SIG-M5 treated with dmso at 0.1 percent for 504 hours (cell line): ENCODE data around the gene TGFBR1.

ENCODE experiments used
- DNase-seq: peaks from one replicate; lab custom pipeline; 2025; ENCODE audit not compliant: unreplicated experiment; lab: John Stamatoyannopoulos, UW

TGFBR1 gene

GRCh38 chr9:99130069-99130468, 25.2 kb downstream of the TGFBR1 start:
- DNase-seq = no peak

DNA sequence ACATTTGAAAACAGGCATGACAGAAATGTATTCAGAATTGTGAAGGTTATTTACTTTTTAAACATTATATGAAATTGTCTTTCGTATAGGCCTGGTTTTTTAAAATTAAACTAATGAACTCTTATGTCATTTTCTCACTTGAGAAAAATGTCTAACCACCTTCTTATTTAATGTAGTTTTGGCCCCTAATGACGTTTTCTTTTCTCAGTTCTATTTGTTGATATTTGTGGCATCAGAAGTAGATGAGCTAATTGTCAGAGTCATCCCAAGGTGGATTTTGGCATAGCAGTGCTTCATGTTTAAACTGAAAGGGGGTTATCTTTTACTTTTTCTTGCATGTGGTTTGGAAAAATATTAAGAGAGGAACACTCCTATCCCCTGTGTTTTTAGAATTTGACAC, 28.2 kb downstream of the TGFBR1 start:
- no peak for DNase-seq

- DNase-seq = no peak
Observed at GRCh38 chr9:99134893-99135341, 30.0 kb downstream of the TGFBR1 start.

GRCh38 chr9:99135456-99135855, 30.5 kb downstream of the TGFBR1 start:
- no peak for DNase-seq

DNA sequence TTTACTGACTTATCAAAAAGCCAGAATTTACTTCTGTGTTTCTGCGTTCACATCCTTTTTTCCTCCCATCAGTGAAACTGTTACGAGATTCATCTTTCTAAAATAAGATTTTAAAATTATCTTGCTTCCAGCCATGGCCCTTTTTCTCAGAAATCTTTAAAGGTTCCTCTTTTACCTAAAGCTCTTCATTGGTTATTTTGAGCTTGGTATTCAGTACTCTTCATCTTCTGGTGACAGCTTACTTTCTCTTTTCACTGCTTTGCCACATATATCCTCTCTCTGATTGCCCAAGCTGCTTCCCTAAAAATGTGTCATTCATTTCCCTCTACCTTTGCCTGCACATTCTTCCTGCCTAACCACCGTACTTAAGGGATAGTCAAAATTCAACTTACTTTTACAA, 32.3 kb downstream of the TGFBR1 start:
- DNase-seq = peak; percentile 82

- no peak for DNase-seq
Observed at GRCh38 chr9:99137891-99138290, 33.0 kb downstream of the TGFBR1 start.

DNA sequence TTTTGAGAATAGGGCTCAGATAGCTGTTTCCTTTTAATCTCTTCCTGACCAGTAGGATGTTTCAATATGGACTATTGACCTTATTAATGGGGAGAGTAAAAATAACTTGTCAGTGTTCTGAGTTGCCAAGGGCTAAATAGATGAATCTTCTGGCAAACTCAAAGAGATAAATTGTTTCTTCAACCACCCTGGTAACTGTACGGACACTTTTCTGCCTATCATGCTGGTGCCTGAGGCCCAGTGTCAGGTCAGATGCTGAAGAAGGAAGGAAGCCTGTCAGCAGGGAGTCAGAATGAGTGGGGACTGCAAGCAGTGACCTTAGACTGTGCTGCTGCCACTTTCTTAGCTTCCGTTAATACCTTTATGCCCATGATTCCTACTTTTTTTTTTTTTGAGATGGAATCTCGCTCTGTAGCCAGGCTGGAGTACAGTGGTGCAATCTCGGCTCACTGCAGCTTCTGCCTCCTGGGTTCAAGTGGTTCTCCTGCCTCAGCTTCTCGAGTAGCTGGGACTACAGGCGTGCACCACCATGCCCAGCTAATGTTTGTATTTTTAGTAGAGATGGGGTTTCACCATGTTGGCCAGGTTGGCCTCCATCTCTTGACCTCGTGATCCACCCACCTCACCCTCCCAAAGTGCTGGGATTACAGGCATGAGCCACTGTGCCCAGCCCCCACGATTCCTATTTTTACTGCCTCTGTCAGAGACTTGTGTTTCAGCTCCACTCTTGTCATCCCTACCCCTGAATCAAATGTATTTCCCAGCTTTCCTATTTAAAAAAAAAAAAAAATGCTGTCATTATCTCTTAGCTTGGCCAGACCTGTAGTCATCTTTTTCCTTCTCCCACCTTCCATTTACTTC, 33.7 kb downstream of the TGFBR1 start:
- DNase-seq = no peak

DNA sequence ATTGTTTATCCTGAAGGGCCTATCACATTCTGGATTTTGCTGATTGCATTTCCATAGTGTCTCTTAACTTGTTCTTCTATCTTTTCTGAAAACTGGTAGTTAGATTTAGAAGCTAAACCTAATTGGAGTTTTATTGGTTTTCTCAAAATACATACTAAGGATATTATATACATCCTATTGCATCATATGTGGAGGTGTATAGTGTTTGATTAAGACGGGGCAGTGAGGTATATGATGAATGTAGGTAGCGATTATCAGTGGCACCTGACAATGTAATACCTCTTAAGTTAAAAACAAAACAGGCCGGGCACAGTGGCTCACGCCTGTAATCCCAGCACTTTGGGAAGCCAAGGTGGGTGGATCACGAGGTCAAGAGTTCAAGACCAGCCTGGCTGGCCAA, 35.0 kb downstream of the TGFBR1 start:
- DNase-seq = no peak

DNA sequence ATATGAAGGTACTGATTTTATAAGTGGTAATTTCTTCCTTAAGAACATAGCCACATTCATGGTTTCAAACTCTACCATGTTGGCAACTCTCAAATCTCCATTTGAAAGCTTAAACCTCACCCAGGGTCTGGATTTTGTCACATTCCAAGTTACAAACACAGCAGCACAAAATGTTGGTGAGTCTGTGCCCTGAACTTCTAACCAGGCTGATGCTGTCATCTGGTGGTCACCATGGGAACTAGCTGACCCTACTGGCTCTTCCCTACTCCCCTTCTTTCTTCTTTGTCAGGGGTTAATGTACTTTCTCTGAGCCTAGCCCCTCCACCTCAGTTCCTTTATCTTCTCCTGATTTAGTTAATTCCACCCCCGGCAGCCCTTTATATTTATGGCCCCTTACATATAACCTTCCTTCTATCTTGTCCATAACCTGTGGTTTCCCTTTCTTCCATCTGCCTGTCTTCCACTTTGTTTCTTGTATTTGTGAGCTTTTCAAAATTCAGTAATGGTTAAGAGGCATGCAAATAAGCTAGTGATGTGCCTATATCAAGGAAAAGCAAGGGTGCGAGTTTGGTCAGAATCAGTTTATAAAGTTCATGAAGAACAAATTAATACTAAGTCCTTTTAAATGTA, 35.9 kb downstream of the TGFBR1 start:
- DNase-seq = peak; percentile 37

GRCh38 chr9:99141849-99142248, 36.9 kb downstream of the TGFBR1 start:
- DNase-seq = no peak

GRCh38 chr9:99142275-99142674, 37.4 kb downstream of the TGFBR1 start:
- no peak for DNase-seq

DNA sequence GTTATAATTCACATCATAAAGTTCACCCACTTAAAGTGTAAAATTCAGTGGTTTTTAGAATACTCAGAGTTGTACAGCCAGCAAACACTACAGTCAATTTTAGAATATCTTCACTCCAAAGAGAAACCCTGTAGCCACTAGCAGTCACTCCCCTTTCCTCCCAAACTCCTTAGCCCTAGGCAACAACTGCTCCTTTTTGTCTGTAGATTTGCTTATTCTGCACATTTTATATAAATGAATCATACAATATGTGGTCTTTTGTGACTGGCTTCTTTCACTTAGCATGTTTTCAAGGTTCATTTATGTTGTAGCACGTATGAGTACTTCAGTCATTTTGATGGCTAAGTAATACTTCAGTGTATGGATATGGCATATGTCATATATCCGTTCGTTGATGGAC, 38.7 kb downstream of the TGFBR1 start:
- no peak for DNase-seq

- no peak for DNase-seq
Observed at GRCh38 chr9:99144966-99145365, 40.1 kb downstream of the TGFBR1 start.

DNA sequence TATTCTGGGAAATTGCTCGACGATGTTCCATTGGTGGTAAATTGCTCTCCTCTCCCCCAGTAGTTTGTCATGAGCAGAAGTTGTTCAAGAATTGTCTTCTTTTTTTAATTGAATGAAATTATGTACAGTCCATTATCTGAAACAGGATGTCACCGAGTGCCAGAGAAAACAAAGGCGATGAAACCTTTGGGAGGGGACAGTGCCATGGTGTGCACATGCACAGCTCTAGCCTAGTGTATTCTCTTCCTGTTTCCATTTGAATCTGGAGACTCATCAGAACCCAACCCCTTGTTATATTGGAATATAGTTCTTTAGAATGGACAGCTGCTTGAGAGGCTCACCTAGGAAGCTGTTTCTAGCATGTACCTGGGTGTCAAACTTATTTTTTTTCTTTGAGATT, 41.7 kb downstream of the TGFBR1 start:
- no peak for DNase-seq

DNA sequence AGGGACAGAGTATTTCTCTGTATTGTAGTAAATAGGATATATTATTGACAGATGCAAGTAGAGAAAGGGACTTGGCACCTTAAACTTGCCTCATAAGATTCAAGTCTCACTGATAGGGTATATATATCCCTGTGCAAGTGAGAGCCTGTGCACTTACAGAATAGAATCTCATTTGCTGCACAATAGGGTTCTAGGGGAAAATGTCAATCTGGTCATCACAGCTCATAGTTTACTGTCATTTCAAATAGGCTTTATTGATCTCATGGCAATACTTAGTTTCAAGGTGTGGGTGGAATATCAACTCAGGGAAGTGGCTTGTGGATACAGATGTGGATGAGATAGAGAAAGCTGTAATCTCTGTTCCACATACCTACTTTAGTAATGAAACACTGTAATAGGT, 42.3 kb downstream of the TGFBR1 start:
- no peak for DNase-seq

GRCh38 chr9:99150451-99151171, 45.7 kb downstream of the TGFBR1 start:
- DNase-seq = no peak

- no peak for DNase-seq
Observed at GRCh38 chr9:99154356-99154755, 49.4 kb downstream of the TGFBR1 start.

DNA sequence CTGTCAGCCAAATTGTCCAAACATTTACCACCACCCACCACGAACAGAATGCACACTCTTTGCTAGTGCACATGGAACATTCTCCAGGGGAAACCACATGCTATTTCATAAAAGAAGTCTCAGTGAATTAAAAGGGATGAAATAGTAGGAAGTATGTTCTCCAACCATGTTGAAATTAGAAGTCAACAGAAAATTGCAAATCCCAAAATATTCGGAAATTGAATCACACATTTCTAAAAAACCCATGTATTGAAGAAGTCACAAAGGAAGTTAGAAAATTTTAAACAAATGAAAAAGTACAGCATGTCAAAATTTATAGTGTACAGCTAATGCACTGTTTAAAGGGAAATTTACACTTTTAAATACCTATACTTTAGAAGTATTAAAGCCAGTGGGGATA, 50.8 kb downstream of the TGFBR1 start:
- no peak for DNase-seq

DNA sequence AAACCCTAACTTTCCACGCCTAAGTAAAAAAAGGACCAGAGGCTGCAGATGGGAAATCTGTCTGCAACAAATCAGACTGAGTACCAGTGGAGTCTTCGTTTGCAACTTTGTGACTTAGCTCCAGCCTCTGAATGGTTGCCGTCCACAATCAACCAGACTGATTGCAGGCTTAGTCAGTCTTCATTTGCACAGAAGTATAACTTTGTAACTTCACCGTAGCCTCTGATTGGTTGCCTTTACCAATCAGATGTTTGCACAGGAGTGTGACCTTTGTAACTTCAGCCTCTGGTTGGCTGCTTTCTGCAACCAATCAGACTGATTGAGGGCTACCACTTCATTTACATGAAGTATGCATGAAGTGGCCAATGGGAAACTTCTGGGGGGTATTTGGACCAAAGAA, 53.7 kb downstream of the TGFBR1 start:
- DNase-seq = no peak

- DNase-seq = no peak
Observed at GRCh38 chr9:99160173-99160572, 55.3 kb downstream of the TGFBR1 start.

DNA sequence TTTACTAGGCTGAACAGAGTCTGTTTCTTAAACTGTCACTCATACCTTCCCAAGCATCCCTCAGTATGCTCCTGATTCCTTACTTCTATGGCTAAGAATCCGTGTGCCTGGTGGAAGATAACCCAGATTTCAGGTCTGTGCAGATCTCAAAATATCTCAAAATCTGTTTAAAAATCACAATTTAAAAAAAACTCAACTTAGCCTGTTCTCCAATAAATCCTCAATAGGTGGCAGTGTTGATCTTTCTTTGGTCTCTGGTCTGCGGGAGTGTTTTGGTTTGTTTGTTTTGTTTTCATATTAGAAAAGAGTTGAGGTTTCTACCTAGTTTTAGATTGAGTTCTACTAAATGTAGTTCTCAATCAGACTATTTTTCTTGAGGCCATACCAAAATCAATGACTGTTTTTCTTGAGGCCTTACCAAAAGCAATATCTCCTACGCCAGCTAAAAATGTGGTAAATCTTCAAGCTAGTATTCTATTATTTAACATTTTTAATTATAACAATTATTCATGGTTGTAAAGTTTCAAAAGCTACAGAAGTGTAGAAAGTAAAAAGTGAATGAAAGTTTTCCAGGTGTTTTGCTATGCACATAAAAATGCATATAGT, 57.9 kb downstream of the TGFBR1 start:
- peak; percentile 28 for DNase-seq
